ENCODE data around the gene ELMOD1. TPM values are rescaled to one million over a fixed set of nuclear protein-coding genes. Genes with fewer than 3 reads are reported as not detected.

The ELMOD1 gene
- total RNA-seq, 1 experiment from 2014 or later = not detected

GRCh38 chr11:107682171-107682570 is 91.2 kb downstream of the ELMOD1 start:
- no peaks in the 10 kb centered on the region for H3K4me1 ChIP-seq (ENCODE audit: insufficient read depth, low read length, poor library complexity, severe bottlenecking)
- no peak for TF ChIP-seq EZH2 (IDR thresholded peaks at IDR 0.05; ENCODE audit: borderline replicate concordance, low read depth, low read length, poor library complexity, severe bottlenecking)
- TF ChIP-seq, protein P1, sequence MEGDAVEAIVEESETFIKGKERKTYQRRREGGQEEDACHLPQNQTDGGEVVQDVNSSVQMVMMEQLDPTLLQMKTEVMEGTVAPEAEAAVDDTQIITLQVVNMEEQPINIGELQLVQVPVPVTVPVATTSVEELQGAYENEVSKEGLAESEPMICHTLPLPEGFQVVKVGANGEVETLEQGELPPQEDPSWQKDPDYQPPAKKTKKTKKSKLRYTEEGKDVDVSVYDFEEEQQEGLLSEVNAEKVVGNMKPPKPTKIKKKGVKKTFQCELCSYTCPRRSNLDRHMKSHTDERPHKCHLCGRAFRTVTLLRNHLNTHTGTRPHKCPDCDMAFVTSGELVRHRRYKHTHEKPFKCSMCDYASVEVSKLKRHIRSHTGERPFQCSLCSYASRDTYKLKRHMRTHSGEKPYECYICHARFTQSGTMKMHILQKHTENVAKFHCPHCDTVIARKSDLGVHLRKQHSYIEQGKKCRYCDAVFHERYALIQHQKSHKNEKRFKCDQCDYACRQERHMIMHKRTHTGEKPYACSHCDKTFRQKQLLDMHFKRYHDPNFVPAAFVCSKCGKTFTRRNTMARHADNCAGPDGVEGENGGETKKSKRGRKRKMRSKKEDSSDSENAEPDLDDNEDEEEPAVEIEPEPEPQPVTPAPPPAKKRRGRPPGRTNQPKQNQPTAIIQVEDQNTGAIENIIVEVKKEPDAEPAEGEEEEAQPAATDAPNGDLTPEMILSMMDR (conservative IDR thresholded peaks at IDR 0.05; ENCODE audit: low read depth, low read length) = no peak
- CTCF ChIA-PET = no interaction called here
- peaks cover 2% of the 10 kb centered on the region for H3K27me3 ChIP-seq (replicated peaks; ENCODE audit: insufficient read depth, low read depth, low read length, poor library complexity)
- H3K4me3 ChIP-seq (ENCODE audit: low read depth, low read length, poor library complexity, severe bottlenecking) = no peak overlapping the region
- no TSS peak for BruUV-seq (replicated peaks)
- POLR2A ChIA-PET (ENCODE audit: low non-redundant PET) = no interaction called here
- H3K36me3 ChIP-seq (ENCODE audit: insufficient read depth, low read length, poor library complexity, severe bottlenecking) = no peaks in the 10 kb centered on the region
- no peaks in the 10 kb centered on the region for H3K9me3 ChIP-seq (ENCODE audit: low read depth, low read length, poor library complexity, severe bottlenecking)
- intact Hi-C loops (cut with micrococcal nuclease; ENCODE audit: unreplicated experiment) = no loop called here
- H3K27ac ChIP-seq (ENCODE audit: low read depth, low read length, poor library complexity, severe bottlenecking) = no peak overlapping the region
- DNase-seq (ENCODE audit: low spot score) = no peak

DNA sequence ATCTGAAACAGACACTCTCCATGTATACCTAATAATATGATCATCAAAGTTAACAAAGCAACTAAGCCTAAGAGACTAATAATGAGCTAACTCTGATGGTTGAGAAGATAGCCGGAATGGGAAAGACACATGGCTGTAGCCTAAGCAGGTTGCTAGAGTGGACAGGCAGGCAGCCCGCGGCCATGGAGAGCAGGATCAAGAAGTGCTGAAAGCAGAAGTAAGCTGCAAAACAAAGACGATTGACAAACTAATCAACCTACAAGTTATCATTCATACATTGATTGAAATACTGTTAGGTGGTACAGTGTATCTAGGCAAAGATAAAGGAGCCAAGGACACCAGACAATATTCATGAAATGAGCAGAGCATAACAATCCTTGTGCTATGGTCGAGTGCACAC is 91.6 kb downstream of the ELMOD1 start:
- TF ChIP-seq, protein P1 (conservative IDR thresholded peaks at IDR 0.05; ENCODE audit: low read depth, low read length) = no peak
- no peak for TF ChIP-seq EZH2 (IDR thresholded peaks at IDR 0.05; ENCODE audit: borderline replicate concordance, low read depth, low read length, poor library complexity, severe bottlenecking)
- H3K36me3 ChIP-seq (ENCODE audit: insufficient read depth, low read length, poor library complexity, severe bottlenecking) = no peaks in the 10 kb centered on the region
- H3K4me3 ChIP-seq (ENCODE audit: low read depth, low read length, poor library complexity, severe bottlenecking) = no peak overlapping the region
- H3K27me3 ChIP-seq (replicated peaks; ENCODE audit: insufficient read depth, low read depth, low read length, poor library complexity) = peaks cover 2% of the 10 kb centered on the region
- BruUV-seq (replicated peaks) = no TSS peak
- ChIA-PET POLR2A (ENCODE audit: low non-redundant PET) (no interaction called here), CTCF (no interaction called here)
- no peak overlapping the region for H3K27ac ChIP-seq (ENCODE audit: low read depth, low read length, poor library complexity, severe bottlenecking)
- no peaks in the 10 kb centered on the region for H3K4me1 ChIP-seq (ENCODE audit: insufficient read depth, low read length, poor library complexity, severe bottlenecking)
- H3K9me3 ChIP-seq (ENCODE audit: low read depth, low read length, poor library complexity, severe bottlenecking) = no peaks in the 10 kb centered on the region
- no peak for DNase-seq (ENCODE audit: low spot score)
- intact Hi-C loops (cut with micrococcal nuclease; ENCODE audit: unreplicated experiment) = no loop called here

- no peak for DNase-seq (ENCODE audit: low spot score)
- no TSS peak for BruUV-seq (replicated peaks)
- H3K4me3 ChIP-seq (ENCODE audit: low read depth, low read length, poor library complexity, severe bottlenecking) = no peak overlapping the region
- peaks cover 1% of the 10 kb centered on the region for H3K27me3 ChIP-seq (replicated peaks; ENCODE audit: insufficient read depth, low read depth, low read length, poor library complexity)
- H3K4me1 ChIP-seq (ENCODE audit: insufficient read depth, low read length, poor library complexity, severe bottlenecking) = no peaks in the 10 kb centered on the region
- intact Hi-C loops (cut with micrococcal nuclease; ENCODE audit: unreplicated experiment) = no loop called here
- no peaks in the 10 kb centered on the region for H3K9me3 ChIP-seq (ENCODE audit: low read depth, low read length, poor library complexity, severe bottlenecking)
- H3K36me3 ChIP-seq (ENCODE audit: insufficient read depth, low read length, poor library complexity, severe bottlenecking) = no peaks in the 10 kb centered on the region
- TF ChIP-seq EZH2 (IDR thresholded peaks at IDR 0.05; ENCODE audit: borderline replicate concordance, low read depth, low read length, poor library complexity, severe bottlenecking) = no peak
- TF ChIP-seq, protein P1 (conservative IDR thresholded peaks at IDR 0.05; ENCODE audit: low read depth, low read length) = no peak
- H3K27ac ChIP-seq (ENCODE audit: low read depth, low read length, poor library complexity, severe bottlenecking) = no peak overlapping the region
- CTCF ChIA-PET = interaction anchor here (0.6 kb wide), 1 partner anchor 72 kb away, joined by 3 read pairs; no protein-coding TSS in a partner anchor
- POLR2A ChIA-PET (ENCODE audit: low non-redundant PET) = no interaction called here
These were observed 92.1 kb downstream of the ELMOD1 start for GRCh38 chr11:107683061-107683460.
